NCI-H2196 treated with DMSO at 0.1 percent for 48 hours (cell line): ENCODE results near the gene TENM4.

Experiments used
- DNase-seq: peaks from one replicate; lab custom pipeline; 2025; ENCODE audit not compliant: unreplicated experiment; lab: John Stamatoyannopoulos, UW

Gene TENM4

GRCh38 chr11:79421820-79422219, 19.0 kb downstream of the TENM4 start:
- no peak for DNase-seq

GRCh38 chr11:79419120-79419519, 21.7 kb downstream of the TENM4 start:
- DNase-seq, result no peak

- DNase-seq, result no peak
Measured at GRCh38 chr11:79418241-79418640, 22.6 kb downstream of the TENM4 start.

- DNase-seq, result no peak
Measured at GRCh38 chr11:79417069-79417920, 23.5 kb downstream of the TENM4 start.

- DNase-seq, result no peak
Measured at GRCh38 chr11:79415912-79416311, 24.9 kb downstream of the TENM4 start.

GRCh38 chr11:79415411-79415810, 25.4 kb downstream of the TENM4 start:
- no peak for DNase-seq

- no peak for DNase-seq
Measured at GRCh38 chr11:79414644-79415317, 26.0 kb downstream of the TENM4 start.

- no peak for DNase-seq
Measured at GRCh38 chr11:79414041-79414440, 26.8 kb downstream of the TENM4 start.

- DNase-seq, result no peak
Measured at GRCh38 chr11:79413268-79413667, 27.6 kb downstream of the TENM4 start.

GRCh38 chr11:79412761-79413160, 28.1 kb downstream of the TENM4 start:
- no peak for DNase-seq

- no peak for DNase-seq
Measured at GRCh38 chr11:79409330-79409729, 31.5 kb downstream of the TENM4 start.

- DNase-seq, result no peak
Measured at GRCh38 chr11:79406376-79406775, 34.5 kb downstream of the TENM4 start.

- no peak for DNase-seq
Measured at GRCh38 chr11:79404806-79405205, 36.0 kb downstream of the TENM4 start.

GRCh38 chr11:79404325-79404724, 36.5 kb downstream of the TENM4 start:
- DNase-seq, result no peak

- no peak for DNase-seq
Measured at GRCh38 chr11:79403839-79404238, 37.0 kb downstream of the TENM4 start.

- DNase-seq, result no peak
Measured at GRCh38 chr11:79402912-79403311, 37.9 kb downstream of the TENM4 start.

- no peak for DNase-seq
Measured at GRCh38 chr11:79400717-79401330, 40.0 kb downstream of the TENM4 start.

GRCh38 chr11:79400206-79400605, 40.6 kb downstream of the TENM4 start:
- DNase-seq, result no peak

- DNase-seq, result no peak
Measured at GRCh38 chr11:79397252-79397651, 43.6 kb downstream of the TENM4 start.

- no peak for DNase-seq
Measured at GRCh38 chr11:79396674-79397073, 44.2 kb downstream of the TENM4 start.

GRCh38 chr11:79396001-79396400, 44.8 kb downstream of the TENM4 start:
- DNase-seq, result no peak
